Ramos (cell line): Measurements from ENCODE around the gene SMURF2.

Source experiments
- in situ Hi-C: fragments of 300-500 bp; cut with MboI; formaldehyde crosslinking; loops from one replicate; pipeline ENCODE4 v1.14.3; 2022; ENCODE audit warnings: low sequenced_read_pairs; ENCODE audit not compliant: unreplicated experiment

Gene SMURF2

GRCh38 chr17:64506576-64507412, 155.3 kb downstream of the SMURF2 start, which contains the start of gene CEP95:
Gene CEP95 (plus strand): TSS chr17:64506977. CDS start chr17:64507098, 121 bp downstream.
- in situ Hi-C loops = no loop called here

- in situ Hi-C loops = no loop called here
Measured at GRCh38 chr17:64506201-64506575, 155.9 kb downstream of the SMURF2 start, which contains the start of gene DDX5. Gene DDX5 (minus strand): TSS chr17:64506289. CDS start chr17:64506119, 170 bp downstream.

- in situ Hi-C loops = no loop called here
Measured at GRCh38 chr17:64505340-64506200, 156.5 kb downstream of the SMURF2 start.

- in situ Hi-C loops = no loop called here
Measured at GRCh38 chr17:64504769-64505339, 157.3 kb downstream of the SMURF2 start.

GRCh38 chr17:64503821-64504768, 158.0 kb downstream of the SMURF2 start:
- in situ Hi-C loops = no loop called here

GRCh38 chr17:64503341-64503740, 158.8 kb downstream of the SMURF2 start:
- in situ Hi-C loops = no loop called here

GRCh38 chr17:64502809-64503208, 159.3 kb downstream of the SMURF2 start:
- in situ Hi-C loops = no loop called here

GRCh38 chr17:64502021-64502420, 160.1 kb downstream of the SMURF2 start:
- in situ Hi-C loops = no loop called here

GRCh38 chr17:64500862-64501765, 161.0 kb downstream of the SMURF2 start:
- in situ Hi-C loops = no loop called here

- in situ Hi-C loops = no loop called here
Measured at GRCh38 chr17:64500487-64500859, 161.6 kb downstream of the SMURF2 start.

- in situ Hi-C loops = no loop called here
Measured at GRCh38 chr17:64499805-64500486, 162.2 kb downstream of the SMURF2 start.

GRCh38 chr17:64498308-64499203, 163.6 kb downstream of the SMURF2 start:
- in situ Hi-C loops = no loop called here

GRCh38 chr17:64497565-64498035, 164.5 kb downstream of the SMURF2 start:
- in situ Hi-C loops = no loop called here

GRCh38 chr17:64496786-64497564, 165.1 kb downstream of the SMURF2 start, which contains the start of gene POLG2:
Gene POLG2 (minus strand): TSS chr17:64497054. CDS start chr17:64496968, 86 bp downstream.
- in situ Hi-C loops = no loop called here

GRCh38 chr17:64496348-64496785, 165.7 kb downstream of the SMURF2 start:
- in situ Hi-C loops = no loop called here
